Thyroid gland (tissue), 4 donors: Measurements from ENCODE around the gene MTG2.

ENCODE experiments used
- CTCF ChIP-seq, 6 experiments: fragments of 200-600 bp in 3 of 6; fragments of 450-650 bp in 3 of 6; sonication (generic) in 3 of 6; IDR thresholded peaks; one replicate each; pipeline ENCODE4 v1.5.1; 2016 to 2019; ENCODE audit warnings: antibody characterized with exemption in 6 of 6, mild to moderate bottlenecking in 2 of 6, inconsistent platforms in 1 of 6, moderate library complexity in 1 of 6
- POLR2A ChIP-seq, 2 donors: fragments of 450-650 bp; IDR thresholded peaks; one replicate each; pipeline ENCODE4 v1.6.1; 2017; ENCODE audit warnings: antibody characterized with exemption in 2 of 2, mild to moderate bottlenecking in 2 of 2, moderate library complexity in 1 of 2

- TF ChIP-seq CTCF (IDR thresholded peaks at IDR 0.05), result no peak
- TF ChIP-seq POLR2A (IDR thresholded peaks at IDR 0.05), result no peak
These were observed 64.2 kb downstream of the MTG2 start for GRCh38 chr20:62246872-62247652.
